GM12875 (cell line): Measurements from ENCODE around the gene PDZK1IP1.
"Not testable (repeated sequence)": the region's sequence is repeated elsewhere in the genome, so short reads cannot be mapped to it uniquely, and the experiment has no call there.

Experiments used
- H3K4me3 ChIP-seq: one replicate; pipeline ENCODE4 v1.5.1; 2011; ENCODE audit warnings: low read depth, low read length, control low read depth
- TF ChIP-seq, protein P1 (sequence below): IDR thresholded peaks from 2 replicates; pipeline ENCODE4 v1.5.1; 2011; ENCODE audit warnings: low read depth, mild to moderate bottlenecking, control low read depth, inconsistent platforms, low read length, moderate library complexity, borderline replicate concordance; ENCODE audit not compliant: insufficient read depth

The PDZK1IP1 gene

DNA sequence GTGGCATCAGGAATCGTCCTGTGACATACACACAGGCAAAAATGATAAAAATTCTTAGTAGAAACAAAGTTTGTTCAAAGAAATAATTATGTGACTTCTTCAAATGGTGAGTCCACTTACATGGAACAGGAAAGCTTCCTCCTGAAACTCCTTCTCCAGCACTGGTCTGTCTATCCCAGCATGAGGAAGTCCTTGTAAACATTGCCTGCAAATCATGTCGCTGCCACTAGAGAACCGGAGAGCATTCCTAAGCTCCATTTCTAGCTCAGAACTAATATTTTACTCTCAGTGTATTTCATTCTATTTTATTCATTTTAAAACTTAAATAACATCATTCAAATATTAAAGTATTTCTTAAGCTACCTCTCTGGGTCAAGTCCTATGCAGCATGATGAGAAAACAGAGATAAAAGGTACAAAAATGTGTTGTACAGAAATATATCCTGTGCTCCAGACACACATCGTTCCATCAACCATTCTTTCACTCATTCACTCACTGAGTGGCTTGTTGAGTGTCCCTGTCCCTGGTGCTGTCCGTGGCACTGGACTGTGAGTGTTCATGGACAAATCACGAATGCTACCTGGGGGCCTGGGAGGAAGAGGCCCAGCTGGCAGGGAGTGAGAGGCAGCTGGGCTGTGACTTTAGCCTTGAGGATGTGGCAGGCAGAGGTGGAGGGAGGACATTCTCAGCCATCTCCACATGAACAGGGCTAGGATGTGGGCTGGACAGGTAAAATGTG, 42.6 kb downstream of the PDZK1IP1 start:
- no peak overlapping the region for H3K4me3 ChIP-seq
- TF ChIP-seq, protein P1, sequence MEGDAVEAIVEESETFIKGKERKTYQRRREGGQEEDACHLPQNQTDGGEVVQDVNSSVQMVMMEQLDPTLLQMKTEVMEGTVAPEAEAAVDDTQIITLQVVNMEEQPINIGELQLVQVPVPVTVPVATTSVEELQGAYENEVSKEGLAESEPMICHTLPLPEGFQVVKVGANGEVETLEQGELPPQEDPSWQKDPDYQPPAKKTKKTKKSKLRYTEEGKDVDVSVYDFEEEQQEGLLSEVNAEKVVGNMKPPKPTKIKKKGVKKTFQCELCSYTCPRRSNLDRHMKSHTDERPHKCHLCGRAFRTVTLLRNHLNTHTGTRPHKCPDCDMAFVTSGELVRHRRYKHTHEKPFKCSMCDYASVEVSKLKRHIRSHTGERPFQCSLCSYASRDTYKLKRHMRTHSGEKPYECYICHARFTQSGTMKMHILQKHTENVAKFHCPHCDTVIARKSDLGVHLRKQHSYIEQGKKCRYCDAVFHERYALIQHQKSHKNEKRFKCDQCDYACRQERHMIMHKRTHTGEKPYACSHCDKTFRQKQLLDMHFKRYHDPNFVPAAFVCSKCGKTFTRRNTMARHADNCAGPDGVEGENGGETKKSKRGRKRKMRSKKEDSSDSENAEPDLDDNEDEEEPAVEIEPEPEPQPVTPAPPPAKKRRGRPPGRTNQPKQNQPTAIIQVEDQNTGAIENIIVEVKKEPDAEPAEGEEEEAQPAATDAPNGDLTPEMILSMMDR: no peak

DNA sequence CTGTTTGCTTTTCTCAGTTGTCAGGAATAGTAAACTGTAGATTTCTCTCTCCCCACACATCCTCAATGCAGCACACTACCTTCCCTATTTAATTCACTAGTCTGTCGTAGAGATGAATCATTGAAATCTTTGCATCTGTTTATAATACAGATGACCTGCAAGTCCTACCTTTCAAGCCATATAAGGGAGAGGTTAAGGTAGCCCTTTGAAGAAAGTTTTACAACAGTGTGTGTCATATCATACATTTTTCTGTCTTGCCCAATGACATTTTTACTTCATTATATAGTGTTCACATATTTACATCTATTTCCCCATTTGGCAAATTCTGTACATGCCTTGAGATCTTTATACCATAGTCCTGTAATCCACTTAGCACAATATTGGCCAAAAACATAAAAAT, 43.3 kb downstream of the PDZK1IP1 start:
- not testable (repeated sequence) for H3K4me3 ChIP-seq

DNA sequence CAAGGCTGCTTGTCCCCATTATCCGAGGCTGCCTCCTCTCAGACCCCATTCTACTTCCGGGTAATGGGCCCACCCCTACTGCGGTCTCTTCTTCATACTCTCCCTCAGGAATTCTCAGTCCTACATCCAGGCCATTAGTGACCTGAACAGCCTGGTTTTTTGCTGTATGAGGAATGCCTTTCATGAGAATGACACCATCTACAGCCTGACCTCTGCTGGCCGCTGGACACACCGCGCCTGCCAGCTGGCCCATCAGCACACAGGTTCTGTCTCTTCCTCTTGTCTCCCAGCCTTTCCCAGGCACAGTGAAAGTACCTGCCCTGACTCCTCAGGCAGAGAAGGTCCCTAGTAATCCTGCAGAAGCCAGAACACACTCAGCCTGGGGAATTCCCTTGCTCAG, 46.2 kb downstream of the PDZK1IP1 start:
- not testable (repeated sequence) for H3K4me3 ChIP-seq
- TF ChIP-seq, protein P1: peak; percentile 42; the same call in 1 of the 2 replicates

DNA sequence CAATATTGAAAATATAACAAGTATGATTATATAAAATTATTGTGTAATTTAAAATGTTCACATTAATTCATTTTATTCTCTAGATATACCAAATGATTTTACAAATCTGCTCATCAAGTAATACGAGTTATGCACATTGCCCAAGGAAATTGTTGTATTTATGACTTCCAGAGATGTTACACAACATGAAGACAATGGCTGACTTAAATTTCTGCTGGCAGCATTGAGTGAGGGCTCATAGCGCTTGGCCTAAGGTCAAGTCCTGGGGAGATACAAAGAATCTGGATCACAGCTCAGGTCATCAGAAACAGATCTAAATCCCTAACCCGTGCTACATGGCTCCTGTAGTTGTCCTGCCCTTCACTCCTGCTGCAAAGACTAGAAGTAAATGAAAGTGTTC, 49.5 kb downstream of the PDZK1IP1 start:
- not testable (repeated sequence) for H3K4me3 ChIP-seq

DNA sequence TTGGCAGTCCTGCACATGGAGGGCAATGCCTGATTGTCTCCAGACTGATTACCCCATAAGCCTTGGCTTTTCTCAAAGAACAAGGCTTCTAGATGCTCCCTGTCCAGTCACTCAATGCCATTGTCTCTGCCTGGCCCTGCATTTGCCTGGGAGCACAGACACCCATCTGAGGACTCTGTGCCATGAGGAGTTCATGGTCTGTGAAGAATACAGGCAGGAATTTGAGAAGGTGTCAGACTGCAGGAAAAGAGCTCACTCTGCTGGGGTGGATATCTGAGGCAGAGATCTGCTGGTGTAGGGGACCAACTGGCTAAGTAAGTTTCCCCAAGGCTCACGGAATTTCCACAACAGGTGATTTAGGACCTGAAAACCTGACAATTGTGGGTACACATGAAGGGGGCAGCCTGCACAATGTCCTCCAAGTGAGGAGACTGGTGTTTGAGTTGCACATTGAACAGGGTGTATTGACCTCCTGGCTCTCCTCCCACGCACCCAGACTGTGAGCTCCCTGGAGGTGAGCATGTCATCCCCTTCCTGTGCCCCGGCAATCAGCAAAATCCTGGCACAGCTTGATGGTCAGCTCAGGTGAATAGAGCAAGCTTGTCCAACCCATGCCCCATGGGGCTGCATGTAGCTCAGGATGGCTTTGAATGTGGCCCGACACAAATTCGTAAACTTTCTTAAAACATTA, 51.8 kb downstream of the PDZK1IP1 start:
- TF ChIP-seq, protein P1: no peak
- H3K4me3 ChIP-seq: no peak overlapping the region

DNA sequence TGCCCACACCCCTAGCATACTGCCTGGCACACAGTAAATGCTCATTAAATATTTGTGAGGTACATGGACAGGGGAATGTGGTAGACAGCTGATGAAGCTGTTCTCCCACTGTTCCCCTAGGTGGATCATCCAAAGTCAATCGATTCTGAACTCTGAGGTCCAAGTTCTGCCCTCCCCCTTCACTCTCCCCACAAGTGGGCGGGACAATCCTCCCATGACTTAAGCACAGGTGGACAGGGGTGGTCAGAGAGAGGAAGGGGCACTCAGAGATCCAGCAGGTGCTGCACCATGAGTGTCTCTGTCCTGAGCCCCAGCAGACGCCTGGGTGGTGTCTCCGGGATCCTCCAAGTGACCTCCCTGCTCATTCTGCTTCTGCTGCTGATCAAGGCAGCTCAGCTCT, 52.6 kb downstream of the PDZK1IP1 start, which contains the start of gene CYP4A22:
Gene CYP4A22 (plus strand): TSS at position 244 of the 400 bp plus-strand sequence. CDS start 45 bp downstream, at position 289.
- TF ChIP-seq, protein P1: no peak
- H3K4me3 ChIP-seq: no peak within 1 kb of the TSS
